K562 (cell line): ENCODE data around the gene SLC1A5. TPM values are rescaled to one million over a fixed set of nuclear protein-coding genes. Genes with fewer than 3 reads are reported as not detected.
A peak's percentile ranks its signal among the peaks of the same experiment; 100 is the strongest.

Experiments used
- DMBX1 ChIP-seq: fragments of 250-450 bp; sonication (Bioruptor Pico); IDR thresholded peaks from 2 replicates; pipeline ENCODE4 v1.8.0; 2022; ENCODE audit warnings: inconsistent platforms, mild to moderate bottlenecking, moderate library complexity, borderline replicate concordance
- GATAD2B ChIP-seq: fragments of 450-650 bp; IDR thresholded peaks from 2 replicates; pipeline ENCODE4 v1.6.1; 2017; ENCODE audit warnings: mild to moderate bottlenecking, borderline replicate concordance
- GTF2F1 ChIP-seq: IDR thresholded peaks from 2 replicates; pipeline ENCODE4 v1.6.1; 2011; ENCODE audit warnings: low read depth, low read length, improper control_type of control experiment
- HCFC1 ChIP-seq: IDR thresholded peaks from 2 replicates; pipeline ENCODE4 v1.6.1; 2012; ENCODE audit warnings: low read depth, low read length, improper control_type of control experiment
- MCM2 ChIP-seq: fragments of 450-650 bp; IDR thresholded peaks from 2 replicates; pipeline ENCODE4 v1.6.1; 2017; ENCODE audit warnings: low read depth, mild to moderate bottlenecking
- MYBL2 ChIP-seq, 2 experiments: fragments of 450-650 bp in 1 of 2; sonication (generic) in 1 of 2; formaldehyde crosslinking in 1 of 2; IDR thresholded peaks; 2 replicates each; pipeline versions ENCODE4 v1.6.1 to v1.8.1; 2017 to 2022; ENCODE audit warnings: borderline replicate concordance in 1 of 2, inconsistent platforms in 1 of 2, low read depth in 1 of 2, mild to moderate bottlenecking in 1 of 2, missing genetic modification reagents in 1 of 2, moderate library complexity in 1 of 2
- NBN ChIP-seq: fragments of 450-650 bp; IDR thresholded peaks from 2 replicates; pipeline ENCODE4 v1.6.1; 2016; ENCODE audit warnings: low read depth, mild to moderate bottlenecking
- PHTF2 ChIP-seq: fragments of 250-450 bp; sonication (Bioruptor Pico); IDR thresholded peaks from 2 replicates; pipeline ENCODE4 v1.5.0; 2021; ENCODE audit warnings: mild to moderate bottlenecking
- TAF9B ChIP-seq: fragments of 450-650 bp; IDR thresholded peaks from 2 replicates; pipeline ENCODE4 v1.6.1; 2018; ENCODE audit warnings: mild to moderate bottlenecking; ENCODE audit not compliant: partially characterized antibody
- TCF7 ChIP-seq: sonication (generic); IDR thresholded peaks from 2 replicates; pipeline ENCODE4 v1.6.1; 2016; ENCODE audit warnings: antibody characterized with exemption, borderline replicate concordance
- ZFP30 ChIP-seq: fragments of 250-450 bp; sonication (Bioruptor Pico); IDR thresholded peaks from 2 replicates; pipeline ENCODE4 v1.8.0; 2022; ENCODE audit warnings: moderate library complexity, mild to moderate bottlenecking, inconsistent platforms, borderline replicate concordance
- ZNF146 ChIP-seq: IDR thresholded peaks from one replicate; pipeline ENCODE4 v1.6.1; 2018; ENCODE audit warnings: missing compliant biosample characterization; ENCODE audit not compliant: unreplicated experiment
- ZNF23 ChIP-seq: fragments of 250-450 bp; sonication (Bioruptor Pico); IDR thresholded peaks from 2 replicates; pipeline ENCODE4 v1.4.0; 2020; ENCODE audit warnings: mild to moderate bottlenecking
- ZNF551 ChIP-seq: fragments of 250-450 bp; sonication (Bioruptor Pico); IDR thresholded peaks from 2 replicates; pipeline ENCODE4 v1.5.0; 2021; ENCODE audit warnings: mild to moderate bottlenecking, moderate library complexity
- ZNF75A ChIP-seq: fragments of 450-650 bp; formaldehyde crosslinking; IDR thresholded peaks from 2 replicates; pipeline ENCODE4 v1.4.0; 2020; ENCODE audit warnings: mild to moderate bottlenecking
- polyA plus RNA-seq, 8 experiments: library from polyadenylated mRNA; depleted of rRNA in 4 of 8; stranded (reverse) in 5 of 8; unstranded in 3 of 8; fragments of >200 nt; fragmentation: Nextera tagmentation in 2 of 8; fragmentation: Illumina TruSeq in 1 of 8; extraction: Ambion mirVana in 2 of 8; extraction: Trizol in 1 of 8; gene quantifications; 2 replicates each; pipeline versions ENCODE4 v1.2.1 to v1.2.3, GENCODE V29; 2011 to 2014; ENCODE audit warnings: inconsistent platforms in 1 of 8, missing spikeins in 1 of 8
- total RNA-seq, 7 experiments: library from RNA; depleted of rRNA in 6 of 7; stranded (reverse); fragments of >200 nt in 6 of 7; fragmentation: Illumina TruSeq in 2 of 7; extraction: Trizol in 2 of 7; gene quantifications; 2 replicates each; pipeline versions ENCODE4 v1.2.1 to v1.2.3, GENCODE V29; 2011 to 2021; ENCODE audit warnings: low replicate concordance in 1 of 7
- TF ChIP-seq, protein P1 (sequence below): sonication (generic); formaldehyde crosslinking; IDR thresholded peaks from 2 replicates; pipeline ENCODE4 v1.9.0; 2022; ENCODE audit warnings: mild to moderate bottlenecking, missing genetic modification reagents
- TF ChIP-seq, protein P2 (sequence below): fragments of 250-450 bp; sonication (Bioruptor Pico); IDR thresholded peaks from 2 replicates; pipeline ENCODE4 v1.8.0; 2021; ENCODE audit warnings: moderate library complexity, mild to moderate bottlenecking, inconsistent platforms
- TF ChIP-seq, protein P3 (sequence below): fragments of 250-450 bp; sonication (Bioruptor Pico); IDR thresholded peaks from 2 replicates; pipeline ENCODE4 v1.5.0; 2020; ENCODE audit warnings: mild to moderate bottlenecking, borderline replicate concordance
- TF ChIP-seq, protein P4 (sequence below), 2 experiments: fragments of 450-650 bp in 1 of 2; sonication (generic) in 1 of 2; formaldehyde crosslinking; conservative IDR thresholded peaks; 2 replicates each; pipeline versions ENCODE4 v1.4.0 to v1.8.1; 2020 to 2022; ENCODE audit warnings: mild to moderate bottlenecking in 1 of 2, missing genetic modification reagents in 1 of 2
- TF ChIP-seq, protein P5 (sequence below): sonication (generic); formaldehyde crosslinking; IDR thresholded peaks from 2 replicates; pipeline ENCODE4 v1.8.0; 2022; ENCODE audit warnings: missing genetic modification reagents, mild to moderate bottlenecking, borderline replicate concordance
- TF ChIP-seq, protein P6 (sequence below): IDR thresholded peaks from 3 replicates; pipeline ENCODE4 v1.6.1; 2011; ENCODE audit warnings: borderline replicate concordance, mild to moderate bottlenecking; ENCODE audit not compliant: insufficient read length, insufficient read depth

Gene SLC1A5
- total and polyA plus RNA-seq, 9 of the 15 experiments (the other 6 are each of a cell fraction or from before 2014, with no cell fraction given) = 31.2 to 417 (median 134) TPM

GRCh38 chr19:46784262-46785053, 3.9 kb downstream of the SLC1A5 start (continued):
- TF ChIP-seq TCF7 = no peak
- TF ChIP-seq, protein P1, sequence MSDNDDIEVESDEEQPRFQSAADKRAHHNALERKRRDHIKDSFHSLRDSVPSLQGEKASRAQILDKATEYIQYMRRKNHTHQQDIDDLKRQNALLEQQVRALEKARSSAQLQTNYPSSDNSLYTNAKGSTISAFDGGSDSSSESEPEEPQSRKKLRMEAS (CRISPR knock-in tag) = no peak
- TF ChIP-seq, protein P2, sequence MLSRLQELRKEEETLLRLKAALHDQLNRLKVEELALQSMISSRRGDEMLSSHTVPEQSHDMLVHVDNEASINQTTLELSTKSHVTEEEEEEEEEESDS (CRISPR knock-in tag) = no peak
- no peak for TF ChIP-seq PHTF2 (CRISPR knock-in tag)
- TF ChIP-seq ZFP30 (CRISPR knock-in tag) = no peak
- TF ChIP-seq NBN = no peak
- peak; percentile 47; the same call in 1 of the 2 replicates for TF ChIP-seq HCFC1
- TF ChIP-seq ZNF146 (CRISPR knock-in tag) = no peak
- TF ChIP-seq ZNF23 (CRISPR knock-in tag) = no peak
- TF ChIP-seq, protein P3, sequence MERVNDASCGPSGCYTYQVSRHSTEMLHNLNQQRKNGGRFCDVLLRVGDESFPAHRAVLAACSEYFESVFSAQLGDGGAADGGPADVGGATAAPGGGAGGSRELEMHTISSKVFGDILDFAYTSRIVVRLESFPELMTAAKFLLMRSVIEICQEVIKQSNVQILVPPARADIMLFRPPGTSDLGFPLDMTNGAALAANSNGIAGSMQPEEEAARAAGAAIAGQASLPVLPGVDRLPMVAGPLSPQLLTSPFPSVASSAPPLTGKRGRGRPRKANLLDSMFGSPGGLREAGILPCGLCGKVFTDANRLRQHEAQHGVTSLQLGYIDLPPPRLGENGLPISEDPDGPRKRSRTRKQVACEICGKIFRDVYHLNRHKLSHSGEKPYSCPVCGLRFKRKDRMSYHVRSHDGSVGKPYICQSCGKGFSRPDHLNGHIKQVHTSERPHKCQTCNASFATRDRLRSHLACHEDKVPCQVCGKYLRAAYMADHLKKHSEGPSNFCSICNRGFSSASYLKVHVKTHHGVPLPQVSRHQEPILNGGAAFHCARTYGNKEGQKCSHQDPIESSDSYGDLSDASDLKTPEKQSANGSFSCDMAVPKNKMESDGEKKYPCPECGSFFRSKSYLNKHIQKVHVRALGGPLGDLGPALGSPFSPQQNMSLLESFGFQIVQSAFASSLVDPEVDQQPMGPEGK (CRISPR knock-in tag) = no peak
- no peak for TF ChIP-seq ZNF75A (CRISPR knock-in tag)
- TF ChIP-seq, protein P4, sequence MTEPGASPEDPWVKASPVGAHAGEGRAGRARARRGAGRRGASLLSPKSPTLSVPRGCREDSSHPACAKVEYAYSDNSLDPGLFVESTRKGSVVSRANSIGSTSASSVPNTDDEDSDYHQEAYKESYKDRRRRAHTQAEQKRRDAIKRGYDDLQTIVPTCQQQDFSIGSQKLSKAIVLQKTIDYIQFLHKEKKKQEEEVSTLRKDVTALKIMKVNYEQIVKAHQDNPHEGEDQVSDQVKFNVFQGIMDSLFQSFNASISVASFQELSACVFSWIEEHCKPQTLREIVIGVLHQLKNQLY (CRISPR knock-in tag; conservative IDR thresholded peaks at IDR 0.05) = no peak
- no peak for TF ChIP-seq TAF9B
- TF ChIP-seq ZNF551 (CRISPR knock-in tag) = no peak
- TF ChIP-seq DMBX1 (CRISPR knock-in tag) = no peak
- TF ChIP-seq, protein P5, sequence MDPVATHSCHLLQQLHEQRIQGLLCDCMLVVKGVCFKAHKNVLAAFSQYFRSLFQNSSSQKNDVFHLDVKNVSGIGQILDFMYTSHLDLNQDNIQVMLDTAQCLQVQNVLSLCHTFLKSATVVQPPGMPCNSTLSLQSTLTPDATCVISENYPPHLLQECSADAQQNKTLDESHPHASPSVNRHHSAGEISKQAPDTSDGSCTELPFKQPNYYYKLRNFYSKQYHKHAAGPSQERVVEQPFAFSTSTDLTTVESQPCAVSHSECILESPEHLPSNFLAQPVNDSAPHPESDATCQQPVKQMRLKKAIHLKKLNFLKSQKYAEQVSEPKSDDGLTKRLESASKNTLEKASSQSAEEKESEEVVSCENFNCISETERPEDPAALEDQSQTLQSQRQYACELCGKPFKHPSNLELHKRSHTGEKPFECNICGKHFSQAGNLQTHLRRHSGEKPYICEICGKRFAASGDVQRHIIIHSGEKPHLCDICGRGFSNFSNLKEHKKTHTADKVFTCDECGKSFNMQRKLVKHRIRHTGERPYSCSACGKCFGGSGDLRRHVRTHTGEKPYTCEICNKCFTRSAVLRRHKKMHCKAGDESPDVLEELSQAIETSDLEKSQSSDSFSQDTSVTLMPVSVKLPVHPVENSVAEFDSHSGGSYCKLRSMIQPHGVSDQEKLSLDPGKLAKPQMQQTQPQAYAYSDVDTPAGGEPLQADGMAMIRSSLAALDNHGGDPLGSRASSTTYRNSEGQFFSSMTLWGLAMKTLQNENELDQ (CRISPR knock-in tag) = no peak
- TF ChIP-seq MCM2 = no peak
- TF ChIP-seq, protein P6, sequence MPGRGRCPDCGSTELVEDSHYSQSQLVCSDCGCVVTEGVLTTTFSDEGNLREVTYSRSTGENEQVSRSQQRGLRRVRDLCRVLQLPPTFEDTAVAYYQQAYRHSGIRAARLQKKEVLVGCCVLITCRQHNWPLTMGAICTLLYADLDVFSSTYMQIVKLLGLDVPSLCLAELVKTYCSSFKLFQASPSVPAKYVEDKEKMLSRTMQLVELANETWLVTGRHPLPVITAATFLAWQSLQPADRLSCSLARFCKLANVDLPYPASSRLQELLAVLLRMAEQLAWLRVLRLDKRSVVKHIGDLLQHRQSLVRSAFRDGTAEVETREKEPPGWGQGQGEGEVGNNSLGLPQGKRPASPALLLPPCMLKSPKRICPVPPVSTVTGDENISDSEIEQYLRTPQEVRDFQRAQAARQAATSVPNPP = no peak
- TF ChIP-seq GATAD2B = no peak
- TF ChIP-seq GTF2F1 = no peak
- no peak for TF ChIP-seq MYBL2 (IDR thresholded peaks at IDR 0.05; ENCODE audit: low read depth)
- TF ChIP-seq MYBL2 (CRISPR knock-in tag; IDR thresholded peaks at IDR 0.05; ENCODE audit: borderline replicate concordance) = no peak
